HG02852 (cell line): ENCODE results near the gene CPSF4L.

ENCODE experiments used
- ATAC-seq: cut with Tn5 transposase; IDR thresholded peaks from one replicate; pipeline ENCODE4 v1.9.1; 2021; ENCODE audit warnings: mild to moderate bottlenecking, moderate library complexity; ENCODE audit not compliant: unreplicated experiment

Gene CPSF4L

DNA sequence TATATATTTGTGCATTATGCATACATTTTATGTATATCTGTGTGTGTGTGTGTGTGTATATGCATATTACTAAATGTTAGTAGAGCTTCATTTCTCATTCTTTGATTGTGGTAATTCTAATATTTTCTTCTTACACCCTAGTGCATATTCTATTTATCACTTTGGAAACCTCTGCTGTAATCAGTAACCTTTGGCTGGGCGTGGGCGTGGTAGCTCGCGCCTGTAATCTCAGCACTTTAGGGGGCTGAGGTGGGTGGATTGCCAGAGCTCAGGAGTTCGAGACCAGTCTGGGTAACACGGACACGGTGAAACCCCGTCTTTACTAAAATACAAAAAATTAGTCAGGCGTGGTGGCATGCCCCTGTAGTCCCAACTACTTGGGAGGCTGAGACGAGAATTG is 26.9 kb downstream of the CPSF4L start:
- no peak for ATAC-seq

DNA sequence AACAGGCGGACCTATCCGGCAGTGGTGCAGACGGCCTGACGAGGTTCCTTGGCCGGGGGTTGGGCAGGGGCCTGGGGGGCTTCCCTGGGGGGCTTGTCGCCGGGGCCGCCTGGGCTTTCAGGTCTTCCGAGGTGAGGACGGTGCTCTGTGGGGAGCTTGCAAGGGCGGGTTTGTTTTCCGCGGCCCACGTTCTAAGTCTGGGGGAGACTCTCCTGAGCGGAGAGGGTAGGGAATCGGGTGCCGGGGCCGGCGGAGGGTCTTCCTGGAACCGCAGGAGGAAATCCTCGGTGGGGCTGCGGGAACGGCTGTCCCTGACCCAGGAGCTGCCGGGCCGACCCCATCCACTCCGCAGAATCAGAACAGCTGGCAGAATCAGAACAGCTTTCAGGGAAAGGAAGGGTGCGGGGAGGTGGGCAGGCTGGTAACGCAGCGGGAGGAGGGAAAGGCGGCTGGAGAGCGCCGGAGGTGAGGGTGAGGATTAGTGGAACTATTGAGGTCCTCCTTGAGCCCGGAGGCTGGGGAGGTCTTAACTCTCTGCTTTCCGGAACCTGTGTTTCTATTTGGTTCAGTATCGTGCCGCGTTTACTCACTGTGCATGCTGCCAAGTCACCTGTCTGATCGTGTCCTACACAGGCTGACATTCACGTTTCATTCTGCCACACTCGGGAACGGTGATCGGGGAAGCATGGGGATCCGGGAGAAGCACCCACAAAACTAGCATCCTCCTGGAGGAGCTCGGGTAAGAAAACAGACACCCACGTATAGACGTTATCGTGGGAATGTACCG is 28.9 kb downstream of the CPSF4L start:
- ATAC-seq = peak; percentile 28

DNA sequence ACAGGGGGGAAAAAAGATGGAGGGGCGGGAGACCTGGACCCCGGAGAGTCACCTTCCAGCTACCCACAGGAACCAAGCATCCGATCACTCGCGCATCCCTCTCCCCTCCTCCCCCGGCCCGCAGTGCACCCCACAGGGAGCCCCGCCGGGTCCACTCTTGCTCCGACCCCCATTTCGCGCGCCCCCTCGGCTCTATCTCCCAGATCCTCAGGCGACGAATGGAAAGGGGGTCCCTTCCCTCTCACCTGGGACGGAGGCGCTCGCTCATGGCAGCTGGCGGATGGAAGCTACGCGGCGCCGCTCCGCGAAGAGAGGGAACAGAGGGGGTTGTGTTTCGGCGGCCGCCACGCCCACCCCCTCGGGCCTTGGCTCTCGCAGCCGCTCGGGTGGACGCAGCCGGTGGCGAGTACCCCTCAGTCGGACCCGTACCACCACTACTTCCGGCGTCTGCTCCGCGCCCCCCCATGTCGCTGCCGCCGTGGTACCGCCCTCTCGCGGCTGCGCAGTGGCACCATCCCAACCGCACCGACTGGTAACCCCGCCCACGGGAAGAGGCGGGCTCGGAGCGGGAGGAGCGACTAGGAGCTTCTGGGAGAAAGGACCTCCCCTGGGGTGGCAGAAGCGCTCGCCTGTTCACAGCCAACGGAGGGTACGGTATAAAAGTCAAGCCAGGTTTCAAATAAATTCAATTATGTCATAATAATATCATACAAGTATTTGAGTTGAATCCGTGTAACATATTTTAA is 29.7 kb downstream of the CPSF4L start:
- ATAC-seq = peak; percentile 71

DNA sequence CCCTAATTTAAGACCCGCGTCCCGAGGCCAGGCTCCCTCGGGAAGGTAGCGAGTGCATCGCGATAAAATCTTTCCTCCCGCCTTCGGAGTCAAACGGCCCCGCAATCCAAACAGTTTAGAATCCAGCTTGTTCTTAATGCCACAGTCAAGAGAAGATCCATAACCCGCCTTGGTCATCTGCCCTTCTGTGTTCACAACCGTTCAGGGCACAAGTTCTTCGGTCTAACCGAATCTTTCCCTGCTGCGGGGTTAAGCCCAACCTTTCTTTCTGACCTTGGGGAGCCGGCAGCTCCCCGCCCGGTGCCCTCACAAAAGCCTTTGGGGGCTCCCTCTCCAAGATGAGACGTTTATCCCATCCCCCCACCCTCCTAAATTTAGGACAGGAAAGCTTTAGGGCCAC is 30.3 kb downstream of the CPSF4L start:
- ATAC-seq = no peak

DNA sequence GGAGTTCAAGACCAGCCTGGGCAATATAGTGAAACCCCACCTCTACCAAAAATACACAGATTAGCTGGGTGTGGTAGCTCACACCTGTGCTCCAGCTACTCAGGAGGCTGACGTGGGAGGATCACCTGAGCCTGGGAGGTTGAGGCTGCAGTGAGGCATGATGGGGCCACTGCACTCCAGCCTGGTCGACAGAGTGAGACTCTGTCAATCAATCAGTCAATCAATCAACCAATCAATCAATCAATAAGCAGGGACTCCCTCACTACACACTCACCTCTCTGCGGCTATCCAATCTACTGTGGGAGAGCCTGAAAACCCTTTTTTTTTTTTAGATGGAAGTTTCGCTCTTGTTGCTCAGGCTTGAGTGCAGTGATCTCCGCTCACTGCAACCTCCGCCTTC is 31.6 kb downstream of the CPSF4L start:
- ATAC-seq = no peak

GRCh38 chr17:73228748-73229236 is 32.9 kb downstream of the CPSF4L start:
- peak; percentile 31 for ATAC-seq

GRCh38 chr17:73227944-73228343 is 33.7 kb downstream of the CPSF4L start:
- no peak for ATAC-seq

DNA sequence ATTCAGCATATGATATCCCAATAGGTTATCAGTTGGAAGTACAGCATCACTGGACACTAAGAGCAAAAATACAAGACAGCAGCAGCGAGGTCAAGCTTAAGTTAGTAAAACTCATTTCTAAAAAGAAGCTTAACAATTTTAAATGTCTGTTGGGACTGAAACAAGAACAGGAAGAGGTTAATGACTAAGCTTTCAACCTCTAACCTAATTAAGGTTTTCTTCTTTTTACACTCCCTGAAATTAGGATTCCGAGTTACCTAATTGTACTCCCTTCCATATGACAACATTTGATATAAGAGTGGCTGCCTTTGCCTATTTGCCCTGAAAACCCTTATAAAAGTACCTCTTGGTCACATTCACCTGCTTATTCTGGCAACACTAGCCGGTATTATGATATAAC is 34.3 kb downstream of the CPSF4L start:
- no peak for ATAC-seq

GRCh38 chr17:73226556-73227172 is 35.0 kb downstream of the CPSF4L start:
- no peak for ATAC-seq

DNA sequence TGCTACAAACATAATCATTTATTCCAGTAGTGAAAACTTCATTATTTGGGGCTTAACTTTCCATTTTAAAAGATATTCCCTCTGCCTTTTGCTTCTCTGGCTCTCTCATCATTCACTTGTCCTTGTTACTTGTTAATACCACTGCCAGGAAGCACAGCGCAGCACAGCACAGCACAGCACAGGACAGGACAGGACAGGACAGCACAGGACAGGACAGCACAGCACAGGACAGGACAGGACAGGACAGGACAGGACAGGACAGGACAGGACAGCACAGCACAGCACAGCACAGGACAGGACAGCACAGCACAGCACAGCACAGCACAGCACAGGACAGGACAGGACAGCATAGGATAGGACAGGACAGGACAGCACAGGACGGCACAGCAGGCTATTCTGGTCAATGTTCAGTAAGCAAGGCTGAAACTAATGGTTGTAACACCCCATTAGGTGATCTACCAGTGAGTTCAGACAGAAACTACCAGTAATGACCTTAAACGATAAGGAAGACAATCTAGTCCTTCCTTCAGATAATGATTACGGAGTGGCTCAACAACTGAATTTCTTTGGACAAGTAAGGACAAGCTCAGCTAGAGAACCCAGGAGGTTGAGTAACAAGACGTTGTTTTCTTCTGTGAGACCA is 36.9 kb downstream of the CPSF4L start:
- no peak for ATAC-seq

DNA sequence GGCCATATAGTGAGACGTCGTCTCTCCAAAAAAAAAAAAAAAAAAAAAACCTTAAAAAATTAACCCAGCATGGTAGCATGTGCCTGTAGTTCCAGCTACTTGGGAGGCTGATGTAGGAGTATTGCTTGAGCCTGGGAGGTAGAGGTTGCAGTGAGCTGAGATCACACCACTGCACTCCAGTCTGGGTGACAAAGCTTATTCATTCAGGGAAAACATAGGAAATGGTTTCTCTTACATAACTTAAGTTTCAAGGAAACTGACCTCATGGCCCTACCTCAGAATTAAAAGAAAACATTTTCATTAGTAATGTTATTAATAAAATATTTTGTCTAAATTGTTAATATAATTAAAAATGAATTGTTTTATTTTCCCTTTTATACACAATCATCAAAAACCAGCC is 37.4 kb downstream of the CPSF4L start:
- no peak for ATAC-seq

DNA sequence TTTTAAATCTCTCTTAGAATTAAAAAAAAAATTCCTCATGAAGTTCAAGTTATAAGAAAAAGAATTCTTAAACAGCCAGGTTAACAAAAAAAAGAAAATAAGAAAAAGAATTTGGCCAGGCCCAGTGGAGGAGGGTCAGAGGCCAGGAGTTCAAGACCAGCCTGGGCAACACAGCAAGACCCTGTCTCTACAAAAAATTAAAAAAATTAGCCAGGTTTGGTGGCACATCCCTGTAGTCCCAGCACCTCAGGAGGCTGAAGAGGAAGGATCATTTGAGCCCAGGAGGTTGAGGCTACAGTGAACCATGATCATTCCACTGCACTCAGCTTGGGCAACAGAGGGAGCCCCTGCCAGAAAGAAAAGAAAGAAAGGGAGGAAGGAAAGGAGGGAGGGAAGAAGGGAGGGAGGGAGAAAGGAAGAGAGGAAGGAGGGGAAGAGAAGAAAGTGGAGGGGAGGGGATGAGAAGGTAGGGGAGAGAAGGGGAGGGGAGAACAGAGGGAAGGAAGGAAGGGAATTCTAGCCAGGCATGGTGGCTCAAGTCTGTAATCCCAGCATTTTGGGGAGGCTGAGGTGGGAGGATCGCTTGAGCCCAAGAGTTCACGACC is 38.0 kb downstream of the CPSF4L start:
- ATAC-seq = no peak

- ATAC-seq = no peak
Measured at GRCh38 chr17:73215447-73215846, 46.2 kb downstream of the CPSF4L start.

GRCh38 chr17:73214851-73215250 is 46.8 kb downstream of the CPSF4L start:
- no peak for ATAC-seq

- no peak for ATAC-seq
Measured at GRCh38 chr17:73214008-73214407, 47.7 kb downstream of the CPSF4L start.

- no peak for ATAC-seq
Measured at GRCh38 chr17:73211745-73212144, 49.9 kb downstream of the CPSF4L start.

DNA sequence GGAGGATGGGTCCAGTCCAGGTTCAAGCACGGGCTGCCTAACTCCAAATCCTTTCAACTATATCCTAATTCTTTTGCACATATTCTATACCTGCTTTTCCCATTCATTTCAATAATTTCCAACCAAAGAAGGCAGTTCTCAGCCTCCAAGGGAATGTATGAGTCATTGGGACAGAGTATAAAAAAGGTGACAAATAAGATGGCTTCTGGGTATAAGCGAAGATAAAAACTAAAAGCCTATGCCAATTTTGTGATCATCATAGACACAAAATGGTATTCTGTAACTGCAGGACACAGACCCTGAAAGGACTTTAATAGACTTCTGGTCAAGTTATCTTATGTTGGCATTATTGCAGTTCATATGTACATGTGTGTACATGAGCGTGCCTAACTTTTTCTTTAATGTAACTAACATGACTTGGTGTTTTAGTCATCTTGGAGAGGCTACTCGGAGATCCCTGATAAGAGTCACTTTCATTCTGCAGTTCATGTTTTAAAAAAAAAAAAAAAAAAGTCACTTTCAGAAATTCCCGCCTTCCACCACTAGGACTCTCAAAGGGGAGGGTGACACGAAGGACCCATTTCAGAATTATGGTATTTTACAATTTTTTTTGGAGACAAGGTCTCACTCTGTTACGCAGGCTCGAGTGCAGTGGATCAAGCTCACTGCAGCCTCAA is 51.5 kb downstream of the CPSF4L start:
- ATAC-seq = no peak

- ATAC-seq = no peak
Measured at GRCh38 chr17:73209436-73209835, 52.2 kb downstream of the CPSF4L start.

DNA sequence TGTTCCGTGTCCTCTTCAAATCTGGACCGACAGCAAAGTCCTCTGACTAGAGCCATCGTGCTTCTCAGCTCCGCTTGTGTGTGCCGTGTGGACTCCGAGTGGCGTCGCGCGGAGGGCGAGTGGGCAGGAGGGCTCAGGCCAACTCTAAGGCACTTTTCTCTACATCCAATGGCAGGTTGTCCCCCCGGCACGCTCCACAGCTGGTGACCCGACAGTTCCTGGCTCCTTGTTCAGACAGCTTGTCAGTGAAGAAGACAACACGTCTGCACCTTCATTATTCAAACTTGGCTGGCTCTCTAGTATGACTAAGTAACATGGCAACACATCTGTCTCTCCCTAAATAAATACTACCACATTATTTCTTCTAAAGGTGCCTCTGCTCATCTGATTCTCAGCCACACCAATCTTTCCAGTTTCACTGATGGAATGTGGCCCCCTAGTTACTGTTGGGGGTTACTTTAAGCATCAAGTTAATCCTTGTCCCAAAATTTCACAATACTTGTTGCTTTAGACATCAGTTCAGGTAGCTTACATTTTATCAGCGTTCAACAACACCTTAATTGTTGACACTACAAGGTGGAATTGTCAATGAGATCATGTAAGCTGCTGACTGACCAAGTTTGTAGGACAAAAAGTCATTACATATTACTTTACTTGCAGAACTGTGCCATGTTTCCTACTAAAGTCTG is 53.4 kb downstream of the CPSF4L start:
- ATAC-seq = no peak

- ATAC-seq = no peak
Measured at GRCh38 chr17:73205459-73205961, 56.2 kb downstream of the CPSF4L start.
